Activated CD8-positive, alpha-beta memory T cell treated with anti-CD3 and anti-CD28 coated beads, Interleukin-2, amount 10 ng/mL, durations not matched to agents 7 days and 5 days (primary cell): ENCODE data around the gene GRB10. TPM values are rescaled to one million over a fixed set of nuclear protein-coding genes. Genes with fewer than 3 reads are reported as not detected.

Source experiments
- ATAC-seq: fragments of 150-1000 bp; cut with Tn5 transposase; one replicate; pipeline ENCODE4 v1.10.0; 2021; ENCODE audit warnings: moderate library complexity
- CTCF ChIA-PET: fragments of 350-600 bp; sonication (Branson Sonifier 250); formaldehyde crosslinking; loops from one replicate; lab custom pipeline; 2021; ENCODE audit warnings: antibody characterized with exemption; lab: Charles Lee
- DNase-seq: peaks from one replicate; pipeline ENCODE4 v3.0.0-alpha.2; 2020
- H3K27ac Mint-ChIP-seq: one replicate; pipeline ENCODE4 v1.8.0; 2021; ENCODE audit warnings: mild to moderate bottlenecking, mixed read lengths
- H3K27me3 Mint-ChIP-seq: one replicate; pipeline ENCODE4 v1.8.0; 2021; ENCODE audit warnings: mixed read lengths
- H3K36me3 Mint-ChIP-seq: one replicate; pipeline ENCODE4 v1.8.0; 2021; ENCODE audit warnings: mild to moderate bottlenecking, mixed read lengths
- H3K4me1 Mint-ChIP-seq: one replicate; pipeline ENCODE4 v1.8.0; 2021; ENCODE audit warnings: mixed read lengths
- H3K4me3 Mint-ChIP-seq: one replicate; pipeline ENCODE4 v1.8.0; 2021; ENCODE audit warnings: mild to moderate bottlenecking, moderate library complexity, mixed read lengths
- H3K9me3 Mint-ChIP-seq: one replicate; pipeline ENCODE4 v1.8.0; 2022; ENCODE audit warnings: low read depth, mixed read lengths
- total RNA-seq, 2 experiments: library from RNA; stranded (reverse); gene quantifications; one replicate each; pipeline ENCODE4 v1.2.3, GENCODE V29; 2021

Gene GRB10
- total RNA-seq, 2 experiments from 2014 or later, result 3.9 TPM

DNA sequence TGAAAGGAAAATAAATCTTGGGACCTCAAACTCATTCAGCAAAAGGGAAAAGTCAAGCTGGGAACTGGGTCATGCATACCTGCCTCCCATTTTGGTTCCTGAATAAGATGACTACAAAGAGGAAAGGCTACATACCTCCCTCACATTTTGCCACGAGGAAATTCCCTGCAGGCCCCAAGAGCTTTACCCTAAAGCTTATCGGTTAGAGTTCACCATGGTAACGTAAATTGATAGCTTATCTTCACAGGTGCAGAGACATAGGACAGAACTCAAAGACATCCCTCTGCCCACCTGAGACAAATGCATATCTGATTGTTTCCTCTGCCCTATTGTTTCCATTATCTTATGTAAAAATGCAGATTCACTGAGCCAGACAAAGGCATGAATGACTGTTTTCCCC lies 31.5 kb upstream of the GRB10 start:
- Mint-ChIP-seq H3K4me3 (no peak overlapping the region), H3K27me3 (peaks cover 41% of the 10 kb centered on the region), H3K36me3 (no peaks in the 10 kb centered on the region), H3K9me3 (no peaks in the 10 kb centered on the region), H3K4me1 (no peaks in the 10 kb centered on the region), H3K27ac (no peak overlapping the region)
- ATAC-seq (no peak), DNase-seq (no peak)
- CTCF ChIA-PET, result no interaction called here

DNA sequence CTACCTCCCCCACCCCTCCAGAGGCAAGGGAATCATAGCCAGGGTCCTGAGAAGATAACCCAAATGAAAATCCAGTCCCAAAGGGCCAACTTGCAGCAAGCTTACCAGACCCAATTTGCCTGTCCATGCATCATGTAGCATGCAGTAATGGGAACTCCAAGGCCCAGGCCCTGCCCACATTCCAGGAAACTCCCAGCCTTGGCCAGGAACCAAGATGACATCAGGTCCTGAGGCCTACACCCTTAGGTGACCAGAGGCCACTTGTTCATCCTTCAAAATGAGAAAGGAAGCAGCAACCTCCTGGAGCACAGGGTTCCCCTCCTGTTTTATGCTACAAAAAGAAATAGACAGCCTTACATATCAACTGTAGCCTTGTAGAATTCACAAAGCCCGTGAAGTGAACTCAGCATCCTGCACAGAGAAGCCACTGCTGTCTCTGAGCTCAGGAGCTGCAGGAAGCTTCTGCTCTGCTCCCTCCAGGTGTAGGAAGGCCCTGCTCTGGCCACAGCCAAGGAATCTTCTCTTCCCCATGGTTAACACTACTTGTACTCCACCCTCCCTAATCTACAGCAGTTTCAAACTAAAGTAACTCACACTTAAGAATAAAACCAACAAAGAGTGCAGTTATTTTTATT lies 30.3 kb upstream of the GRB10 start:
- H3K36me3 Mint-ChIP-seq, result no peaks in the 10 kb centered on the region
- H3K4me3 Mint-ChIP-seq, result no peak overlapping the region

DNA sequence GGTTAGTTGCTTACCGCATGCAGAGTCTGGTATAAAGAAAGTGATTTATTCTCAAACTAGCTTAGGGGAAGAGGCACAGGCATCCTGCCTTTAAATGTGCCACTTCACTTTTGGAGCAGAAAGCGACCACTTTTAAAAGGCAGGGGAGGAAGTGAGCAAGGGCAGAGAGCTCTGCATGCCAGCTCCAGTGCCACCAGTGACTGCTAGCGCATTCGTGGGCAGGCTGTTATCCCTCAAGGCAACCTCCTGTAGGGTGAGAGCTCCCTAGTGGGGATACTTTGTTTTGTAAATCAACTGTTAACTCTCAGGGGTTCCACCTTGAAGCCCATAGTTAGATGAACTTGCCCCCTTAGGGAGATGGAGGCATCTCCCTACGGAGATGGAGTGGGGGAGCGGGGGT lies 29.4 kb upstream of the GRB10 start:
- H3K9me3 Mint-ChIP-seq, result no peaks in the 10 kb centered on the region
- peaks cover 29% of the 10 kb centered on the region for H3K27me3 Mint-ChIP-seq
- no peak overlapping the region for H3K27ac Mint-ChIP-seq
- no peak for DNase-seq
- ATAC-seq, result no peak
- no peaks in the 10 kb centered on the region for H3K36me3 Mint-ChIP-seq
- no peaks in the 10 kb centered on the region for H3K4me1 Mint-ChIP-seq
- CTCF ChIA-PET, result interaction anchor here (1.2 to 1.5 kb wide), 2 partner anchors 11 to 17 kb away, joined by 3 to 4 read pairs; no protein-coding TSS in a partner anchor
- no peak overlapping the region for H3K4me3 Mint-ChIP-seq

More for the DNA sequence above, 30.3 kb upstream of the GRB10 start:
- Mint-ChIP-seq H3K27me3 (peaks cover 31% of the 10 kb centered on the region), H3K9me3 (no peaks in the 10 kb centered on the region), H3K27ac (no peak overlapping the region), H3K4me1 (no peaks in the 10 kb centered on the region)
- no peak for DNase-seq
- no peak for ATAC-seq
- CTCF ChIA-PET, result interaction anchor here (1.5 kb wide), 1 partner anchor 12 kb away, joined by 4 read pairs; no protein-coding TSS in a partner anchor

DNA sequence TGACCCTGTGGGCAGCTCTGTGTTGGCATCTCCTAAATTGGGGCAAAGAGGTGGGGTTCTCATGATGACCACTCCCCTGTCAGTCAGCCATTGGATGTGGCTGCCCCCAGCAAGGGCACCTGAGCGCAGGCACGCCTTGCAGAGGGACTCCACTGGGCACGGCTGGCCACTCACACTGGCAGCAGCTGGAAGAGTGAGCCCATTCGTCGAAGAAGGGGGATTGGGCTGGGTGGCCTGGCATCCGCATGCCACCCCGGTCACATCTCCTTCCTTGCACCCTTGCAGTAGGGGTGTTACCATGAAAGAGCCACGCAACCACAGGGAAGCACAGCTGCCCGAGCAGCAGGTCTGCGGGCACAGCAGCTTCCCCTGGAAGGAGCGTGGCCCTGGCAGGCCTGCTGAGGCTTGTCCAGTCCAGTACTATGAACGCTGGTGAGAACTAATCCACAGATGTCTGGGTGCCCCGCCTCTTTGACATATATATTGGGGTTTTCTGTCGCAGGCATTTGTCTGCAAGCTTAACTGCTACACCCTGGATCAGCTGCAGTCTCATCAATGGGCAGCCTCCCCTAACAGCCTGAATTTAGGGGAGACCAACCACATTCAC lies 25.7 kb upstream of the GRB10 start:
- CTCF ChIA-PET, result no interaction called here
- H3K9me3 Mint-ChIP-seq, result no peaks in the 10 kb centered on the region
- peaks cover 9% of the 10 kb centered on the region for H3K4me1 Mint-ChIP-seq
- no peak overlapping the region for H3K4me3 Mint-ChIP-seq
- ATAC-seq (no peak), DNase-seq (no peak)
- no peak overlapping the region for H3K27ac Mint-ChIP-seq
- H3K27me3 Mint-ChIP-seq, result peaks cover 12% of the 10 kb centered on the region
- H3K36me3 Mint-ChIP-seq, result no peaks in the 10 kb centered on the region

DNA sequence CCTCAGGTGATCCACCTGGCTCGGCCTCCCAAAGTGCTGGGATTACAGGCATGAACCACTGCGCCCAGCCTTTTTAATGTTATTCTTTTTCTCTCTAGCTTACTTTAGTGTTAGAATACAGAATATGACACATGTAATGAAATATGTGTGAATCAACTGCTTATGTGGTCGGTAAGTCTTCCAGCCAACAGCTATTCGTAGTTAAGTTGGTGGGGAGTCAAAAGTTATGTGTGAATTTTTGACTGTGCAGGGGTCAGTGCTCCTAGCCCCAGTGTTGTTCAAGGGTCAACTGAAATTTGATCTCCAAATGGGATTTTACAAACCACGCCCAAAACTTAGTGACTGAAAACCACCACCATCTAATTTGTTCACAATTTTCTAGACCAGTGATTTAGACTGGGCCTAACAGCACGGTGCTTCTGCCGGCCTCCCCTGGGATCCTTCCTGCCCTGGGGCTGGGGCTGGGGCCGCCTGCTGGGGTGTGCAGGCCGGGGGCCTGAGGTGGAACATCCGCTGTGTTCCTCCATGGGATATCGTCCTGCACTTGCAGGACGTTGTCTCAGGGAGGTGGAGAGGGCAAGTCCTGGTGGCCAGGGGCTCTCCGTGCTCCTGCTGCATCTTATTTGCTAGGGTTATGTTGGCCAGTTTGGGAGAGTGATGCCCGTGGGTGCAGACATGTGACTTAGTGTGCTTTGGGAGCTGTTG lies 24.5 kb upstream of the GRB10 start:
- DNase-seq, result no peak
- Mint-ChIP-seq H3K36me3 (no peaks in the 10 kb centered on the region), H3K27ac (no peak overlapping the region), H3K27me3 (peaks cover 13% of the 10 kb centered on the region), H3K4me1 (peaks cover 9% of the 10 kb centered on the region), H3K9me3 (no peaks in the 10 kb centered on the region), H3K4me3 (no peak overlapping the region)
- CTCF ChIA-PET, result no interaction called here
- no peak for ATAC-seq

DNA sequence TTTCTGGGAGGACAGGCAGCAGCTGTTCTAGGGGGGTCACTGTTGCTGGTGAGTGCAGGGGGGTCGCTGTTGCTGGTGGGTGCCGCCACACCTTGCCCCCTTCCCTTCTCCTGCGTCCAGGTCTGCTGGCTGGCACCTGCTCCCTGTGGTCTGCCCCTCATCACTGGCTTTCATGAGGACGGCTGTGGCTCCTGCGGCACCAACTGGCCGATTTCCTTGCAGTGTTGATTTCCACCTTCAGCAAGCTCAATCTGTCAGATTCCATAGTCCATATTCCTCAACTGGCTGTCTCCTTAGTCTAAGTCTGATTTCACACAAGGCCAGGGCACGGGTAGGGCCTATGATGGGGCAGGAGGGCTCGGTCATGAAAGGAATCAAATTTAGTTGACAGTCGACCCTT lies 23.4 kb upstream of the GRB10 start:
- CTCF ChIA-PET, result no interaction called here
- ATAC-seq (no peak), DNase-seq (no peak)
- Mint-ChIP-seq H3K4me3 (no peak overlapping the region), H3K27ac (no peak overlapping the region), H3K27me3 (peaks cover 14% of the 10 kb centered on the region), H3K36me3 (no peaks in the 10 kb centered on the region), H3K4me1 (peaks cover 9% of the 10 kb centered on the region), H3K9me3 (no peaks in the 10 kb centered on the region)

DNA sequence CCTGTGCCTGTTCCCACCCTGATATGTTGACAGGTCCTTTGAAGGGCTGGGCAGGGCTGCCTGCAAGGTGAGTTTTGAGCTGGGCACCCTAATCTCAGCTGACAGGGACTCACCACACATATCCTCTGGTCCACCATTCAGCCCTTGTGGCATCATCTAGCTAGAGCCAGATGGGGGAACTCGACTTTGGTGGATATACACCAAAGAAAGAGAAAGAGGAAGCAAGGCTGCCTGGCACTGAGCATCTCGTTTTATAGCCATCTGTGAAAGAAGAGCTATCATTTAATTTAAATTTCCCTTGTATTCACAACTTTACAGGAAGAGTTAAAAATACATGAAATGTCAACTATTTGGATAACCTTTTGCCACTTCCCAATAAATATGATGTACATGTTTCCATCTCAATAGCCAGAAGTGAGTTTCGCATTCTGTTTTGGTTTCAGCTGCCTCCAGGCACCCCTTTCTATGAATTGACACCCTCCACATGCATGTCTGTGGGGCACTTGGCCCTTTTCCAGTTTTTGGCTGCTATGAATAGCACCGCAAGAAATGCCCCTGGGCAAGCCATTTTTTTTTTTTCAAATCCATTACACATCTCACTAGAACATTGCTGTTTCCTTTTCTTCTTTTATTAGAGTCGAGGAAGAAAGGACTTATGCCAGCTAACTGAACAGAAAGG lies 22.9 kb upstream of the GRB10 start:
- H3K27ac Mint-ChIP-seq, result no peak overlapping the region
- CTCF ChIA-PET, result no interaction called here
- H3K4me1 Mint-ChIP-seq, result peaks cover 9% of the 10 kb centered on the region
- no peak for ATAC-seq
- no peaks in the 10 kb centered on the region for H3K36me3 Mint-ChIP-seq
- H3K4me3 Mint-ChIP-seq, result no peak overlapping the region
- DNase-seq, result no peak
- peaks cover 18% of the 10 kb centered on the region for H3K27me3 Mint-ChIP-seq
- no peaks in the 10 kb centered on the region for H3K9me3 Mint-ChIP-seq

DNA sequence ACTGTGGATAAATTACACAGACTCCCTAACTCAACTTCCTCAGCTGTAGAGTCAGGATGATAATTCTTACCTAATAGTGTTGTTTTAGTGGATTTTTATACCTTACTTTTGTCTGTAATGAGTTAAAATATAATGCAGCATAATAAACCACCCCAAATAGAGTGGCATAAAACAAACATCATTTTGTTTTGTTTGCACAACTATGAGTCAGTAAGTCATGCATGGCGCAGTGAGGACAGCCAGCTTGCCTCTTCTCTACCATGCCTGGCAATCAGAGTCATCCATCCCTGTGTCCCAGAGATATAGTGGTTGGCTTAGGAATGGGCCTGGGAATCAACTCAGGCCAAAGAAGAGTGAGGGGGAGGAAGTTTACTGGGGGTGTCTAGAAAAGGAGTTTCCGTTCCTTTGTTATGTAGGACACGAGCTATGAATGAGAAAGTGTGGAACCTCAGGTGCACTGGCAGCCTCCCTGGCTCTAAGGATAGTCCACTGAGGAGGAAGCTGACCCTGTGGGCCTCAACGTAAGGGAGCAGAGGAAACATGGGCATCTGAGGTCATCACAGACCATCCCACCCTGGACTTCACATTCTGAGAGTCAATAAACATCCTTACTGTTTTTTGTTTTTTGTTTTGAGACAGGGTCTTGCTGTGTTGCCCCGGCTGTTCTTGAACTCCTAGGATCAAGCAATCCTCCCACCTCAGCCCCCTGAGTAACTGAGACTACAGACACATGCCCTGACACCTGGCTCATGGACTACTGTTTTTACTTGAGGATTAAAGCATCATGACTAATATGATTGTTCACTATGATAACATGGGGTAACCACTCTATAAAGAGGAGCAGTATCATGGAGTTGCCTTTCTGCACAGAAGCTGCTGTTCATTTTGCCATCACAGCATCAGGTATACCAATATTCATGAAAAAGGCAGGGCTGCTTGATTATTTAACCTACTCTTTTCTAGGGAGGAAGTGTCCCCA lies 21.0 kb upstream of the GRB10 start:
- peaks cover under 1% of the 10 kb centered on the region for H3K9me3 Mint-ChIP-seq
- H3K27ac Mint-ChIP-seq, result no peak overlapping the region

DNA sequence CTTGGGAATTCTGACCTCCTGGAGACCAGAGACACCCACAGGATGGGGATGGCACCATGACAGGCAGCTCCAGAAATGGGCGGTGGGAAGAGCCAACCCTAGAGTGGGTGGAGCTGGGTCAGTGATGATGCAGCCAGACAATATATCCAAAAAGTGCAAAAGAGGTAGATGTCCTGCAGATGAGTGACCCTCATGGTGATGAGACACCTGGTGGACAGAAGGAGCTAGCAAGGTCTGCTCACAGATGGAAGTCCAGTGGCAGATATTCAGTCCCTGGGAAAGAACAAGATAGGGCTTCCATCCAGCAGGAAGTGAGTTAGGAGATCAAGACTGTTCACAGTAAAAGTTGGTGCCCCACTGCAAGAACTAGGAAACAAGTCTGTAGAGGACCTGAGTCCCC lies 19.2 kb upstream of the GRB10 start:
- ATAC-seq (no peak), DNase-seq (no peak)
- Mint-ChIP-seq H3K36me3 (no peaks in the 10 kb centered on the region), H3K9me3 (peaks cover 3% of the 10 kb centered on the region), H3K4me1 (peaks cover 9% of the 10 kb centered on the region), H3K4me3 (no peak overlapping the region), H3K27me3 (peaks cover 32% of the 10 kb centered on the region), H3K27ac (no peak overlapping the region)
- CTCF ChIA-PET, result no interaction called here

More for the DNA sequence above, 21.0 kb upstream of the GRB10 start:
- Mint-ChIP-seq H3K27me3 (peaks cover 20% of the 10 kb centered on the region), H3K36me3 (no peaks in the 10 kb centered on the region), H3K4me3 (no peak overlapping the region), H3K4me1 (peaks cover 9% of the 10 kb centered on the region)
- DNase-seq (no peak), ATAC-seq (no peak)
- CTCF ChIA-PET, result no interaction called here

DNA sequence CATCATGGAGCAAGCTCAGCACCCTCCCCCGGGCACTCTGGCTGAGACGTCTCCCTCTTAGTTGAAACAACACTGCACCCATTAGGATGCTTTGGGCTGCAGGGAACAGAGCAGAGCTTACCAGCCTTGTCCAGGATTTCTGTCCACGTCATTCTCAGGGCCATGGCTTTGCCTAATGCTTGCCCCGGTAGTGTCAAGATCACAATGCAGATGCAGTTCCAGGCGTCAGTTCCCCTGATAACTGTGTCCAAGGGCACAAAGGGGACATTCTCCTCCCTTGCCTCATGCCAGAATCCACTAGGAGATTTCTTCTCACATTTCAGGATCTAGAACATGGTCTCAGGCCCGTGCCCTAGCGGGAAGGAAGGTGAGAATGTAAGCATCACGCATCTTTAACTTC lies 17.2 kb upstream of the GRB10 start:
- CTCF ChIA-PET, result interaction anchor here (1.6 kb wide), 1 partner anchor 12 kb away, joined by 4 read pairs; no protein-coding TSS in a partner anchor
- Mint-ChIP-seq H3K27me3 (peaks cover 39% of the 10 kb centered on the region), H3K27ac (no peak overlapping the region)

DNA sequence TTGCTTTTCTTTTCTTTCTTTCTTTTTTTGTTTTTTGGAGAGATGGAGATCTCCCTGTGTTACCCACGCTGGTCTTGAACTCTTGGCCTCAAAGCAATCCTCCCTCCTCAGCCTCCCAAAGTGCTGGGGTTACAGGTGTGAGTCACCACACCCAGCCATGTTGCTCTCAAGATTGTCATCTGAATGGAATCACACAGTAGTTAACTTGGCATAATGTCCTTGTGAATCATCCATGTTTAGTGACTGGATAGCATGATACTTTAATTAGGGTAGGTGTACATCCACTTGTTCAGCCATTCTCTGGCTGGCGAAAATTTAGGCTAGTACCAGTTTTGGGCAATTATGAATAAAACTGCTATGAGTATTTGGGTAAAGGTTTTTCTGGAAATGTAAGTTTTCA lies 15.4 kb upstream of the GRB10 start:
- H3K27me3 Mint-ChIP-seq, result peaks cover 52% of the 10 kb centered on the region
- peaks cover 3% of the 10 kb centered on the region for H3K9me3 Mint-ChIP-seq
- no peak overlapping the region for H3K27ac Mint-ChIP-seq
- ATAC-seq (no peak), DNase-seq (no peak)
- H3K4me1 Mint-ChIP-seq, result no peaks in the 10 kb centered on the region
- no peak overlapping the region for H3K4me3 Mint-ChIP-seq
- CTCF ChIA-PET, result no interaction called here
- no peaks in the 10 kb centered on the region for H3K36me3 Mint-ChIP-seq

More for the DNA sequence above, 17.2 kb upstream of the GRB10 start:
- Mint-ChIP-seq H3K9me3 (peaks cover 3% of the 10 kb centered on the region), H3K36me3 (no peaks in the 10 kb centered on the region), H3K4me3 (no peak overlapping the region), H3K4me1 (no peaks in the 10 kb centered on the region)
- ATAC-seq, result no peak
- no peak for DNase-seq

DNA sequence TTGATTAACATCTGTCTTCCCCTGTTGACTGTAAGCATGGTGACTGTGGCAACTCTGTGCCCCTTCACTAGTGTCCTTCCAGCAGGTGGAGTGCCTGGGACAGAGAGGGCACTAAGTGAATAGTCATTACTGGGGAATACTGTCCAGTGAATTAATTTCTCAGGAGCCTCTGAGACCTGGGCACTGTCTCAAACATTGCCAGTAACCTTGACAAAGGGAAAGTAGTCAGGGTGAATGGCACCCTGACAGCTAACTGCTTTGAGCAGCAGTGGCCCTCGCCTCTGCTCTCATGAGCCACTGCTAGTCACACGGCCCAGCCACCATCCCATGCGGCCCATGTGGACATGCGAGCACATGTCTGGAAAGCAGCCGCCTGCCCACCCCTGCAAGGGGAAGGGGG lies 13.1 kb upstream of the GRB10 start:
- Mint-ChIP-seq H3K4me3 (no peak overlapping the region), H3K4me1 (peaks cover 4% of the 10 kb centered on the region), H3K36me3 (no peaks in the 10 kb centered on the region), H3K27ac (no peak overlapping the region), H3K27me3 (peaks cover 61% of the 10 kb centered on the region), H3K9me3 (peaks cover 3% of the 10 kb centered on the region)
- CTCF ChIA-PET, result interaction anchor here (1.6 kb wide), 1 partner anchor 16 kb away, joined by 3 read pairs; no protein-coding TSS in a partner anchor
- ATAC-seq (no peak), DNase-seq (no peak)
